Activated CD8-positive, alpha-beta memory T cell treated with anti-CD3 and anti-CD28 coated beads for 4 hours (primary cell): ENCODE results near the gene TOR4A.
"Not testable (repeated sequence)": the region's sequence is repeated elsewhere in the genome, so short reads cannot be mapped to it uniquely, and the experiment has no call there.

Source experiments
- DNase-seq, 2 donors: peaks; one replicate each; pipeline ENCODE4 v3.0.0-alpha.2; 2020; ENCODE audit warnings: low read depth in 2 of 2

The TOR4A gene

DNA sequence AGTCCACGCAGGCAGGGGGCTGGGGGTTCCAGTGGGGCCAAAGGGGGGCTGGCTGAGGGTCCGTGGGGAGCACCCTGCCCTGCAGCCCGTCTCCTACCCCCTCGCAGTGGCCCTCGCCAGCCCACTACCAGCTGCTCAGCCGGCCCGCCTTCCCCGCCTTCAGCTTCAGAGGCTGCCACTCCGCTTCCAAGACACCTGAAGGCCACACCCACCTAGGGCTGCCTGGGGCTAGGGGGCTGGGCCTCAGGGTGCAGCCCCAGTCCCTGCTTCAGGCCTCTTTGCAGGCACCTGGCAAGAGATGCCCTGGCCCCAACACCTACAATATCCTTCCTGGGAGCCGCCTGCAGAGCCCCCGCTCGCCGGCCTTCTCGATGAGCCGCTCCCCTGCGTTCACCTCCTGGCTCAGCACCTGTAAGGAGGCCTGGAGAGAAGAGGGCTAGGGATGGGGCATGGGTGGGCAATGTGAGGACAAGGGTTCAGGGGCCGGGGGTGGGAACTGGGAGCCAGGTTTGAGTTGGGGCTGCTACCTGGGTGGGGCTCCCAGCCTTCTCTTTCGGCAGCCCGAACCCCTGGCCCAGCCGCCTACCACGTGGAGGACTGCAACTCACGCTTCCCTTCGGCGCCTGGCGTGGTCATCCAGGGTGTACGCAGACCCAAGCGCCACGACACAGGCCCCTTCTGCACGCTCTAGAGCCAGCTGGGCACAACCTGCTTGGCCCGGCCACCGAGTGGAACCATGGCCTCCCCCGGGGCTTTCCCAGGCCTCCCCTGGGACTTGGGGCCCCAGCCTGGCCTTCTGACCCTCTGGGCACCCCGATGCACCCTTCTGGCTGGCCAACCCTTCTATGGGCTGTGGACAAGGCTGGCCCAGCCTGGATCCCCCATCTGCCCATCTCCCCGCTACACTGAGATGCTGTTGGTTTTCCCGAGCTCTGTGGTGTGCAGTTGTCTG is 24.7 kb upstream of the TOR4A start:
- no peak for DNase-seq

DNA sequence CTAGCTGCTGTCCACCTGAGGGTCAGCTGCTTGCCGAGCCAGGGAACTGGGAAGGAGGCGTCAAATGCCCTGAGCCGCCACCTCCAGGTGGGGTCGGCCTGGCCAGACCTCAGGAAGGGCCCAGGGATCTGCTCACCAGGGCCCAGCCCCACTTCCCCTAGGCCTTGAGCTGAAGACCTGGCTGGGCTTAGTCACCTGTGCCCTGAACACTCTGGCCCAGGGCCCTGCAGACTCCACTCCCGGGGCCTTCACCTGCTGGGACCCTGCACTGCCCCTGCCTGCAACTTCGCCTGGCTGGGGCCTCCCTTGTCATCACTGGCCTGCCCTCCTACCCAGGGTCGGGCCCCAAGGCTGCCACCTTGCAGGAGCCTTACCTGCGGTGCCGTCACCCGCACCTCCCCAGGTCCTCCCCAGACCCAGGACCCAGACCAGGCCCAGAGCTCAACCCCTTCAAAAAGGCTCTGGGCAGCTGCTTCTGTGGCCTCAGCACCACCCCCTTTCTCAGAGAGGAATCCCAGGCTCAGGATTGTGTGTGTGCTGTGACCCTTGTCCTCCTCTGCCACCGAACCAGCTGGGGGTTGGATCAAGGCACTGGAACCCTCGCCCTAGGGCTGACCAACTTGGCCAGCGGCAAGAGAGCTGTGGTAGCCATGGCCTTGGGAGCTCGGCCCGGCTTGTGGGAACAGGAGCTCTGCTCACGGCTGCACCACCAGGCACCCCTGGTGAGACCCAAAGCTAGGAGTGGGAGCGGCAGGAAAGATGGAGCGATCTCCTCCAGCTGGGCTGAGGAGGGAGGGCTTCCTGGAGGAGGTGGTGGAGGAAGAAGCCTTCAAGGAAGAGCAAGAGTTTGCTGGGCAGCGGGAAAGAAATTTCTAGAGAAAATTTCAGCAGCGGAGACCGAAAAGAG is 23.6 kb upstream of the TOR4A start:
- DNase-seq: no peak

DNA sequence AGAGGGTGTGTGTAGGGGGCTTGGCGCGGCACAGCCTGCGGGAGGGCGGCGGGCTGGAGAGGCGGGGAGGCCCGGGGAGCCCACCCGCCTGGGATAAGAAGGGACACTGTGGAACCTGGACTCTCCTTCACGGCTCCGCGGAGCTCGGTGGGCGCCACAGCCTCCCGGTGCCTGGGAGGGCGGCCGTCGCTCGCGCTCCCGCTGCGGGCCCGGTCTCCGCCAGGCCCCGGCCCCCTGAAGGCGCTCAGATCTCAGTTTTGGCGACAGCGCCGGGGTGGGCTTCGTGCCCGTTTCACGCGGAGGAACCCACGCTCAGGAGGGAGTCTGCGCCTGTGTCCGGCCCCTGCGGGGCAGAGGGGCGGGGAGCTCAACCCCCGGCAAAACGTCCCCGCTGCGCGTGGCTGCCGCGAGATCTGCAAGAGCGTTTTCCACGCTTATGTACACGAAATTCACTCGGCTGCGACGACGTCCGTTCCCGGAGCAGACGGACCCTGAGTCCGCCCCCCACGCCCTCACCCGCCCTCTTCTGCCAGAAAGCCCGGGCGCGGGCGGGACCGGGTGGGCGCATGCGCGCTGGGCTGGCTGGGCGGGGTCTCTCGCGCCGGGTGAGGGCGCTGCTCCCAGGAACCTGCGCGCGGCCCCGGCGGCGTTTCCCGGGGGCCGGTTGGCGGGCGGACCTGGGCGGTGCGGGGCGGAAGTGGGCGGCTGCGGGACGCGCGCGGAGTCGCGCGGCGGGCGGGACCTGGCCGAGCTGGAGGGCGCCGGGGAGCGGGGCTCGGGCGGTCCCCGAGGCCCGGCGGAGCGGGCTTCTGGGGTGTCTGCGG is 22.7 kb upstream of the TOR4A start, which contains the start of gene NELFB:
NELFB (plus strand) TSS at position 704 of the 824 bp plus-strand sequence.
- DNase-seq: peak; percentile 90 to 94

GRCh38 chr9:137255448-137256114 is 21.9 kb upstream of the TOR4A start:
- no peak for DNase-seq

DNA sequence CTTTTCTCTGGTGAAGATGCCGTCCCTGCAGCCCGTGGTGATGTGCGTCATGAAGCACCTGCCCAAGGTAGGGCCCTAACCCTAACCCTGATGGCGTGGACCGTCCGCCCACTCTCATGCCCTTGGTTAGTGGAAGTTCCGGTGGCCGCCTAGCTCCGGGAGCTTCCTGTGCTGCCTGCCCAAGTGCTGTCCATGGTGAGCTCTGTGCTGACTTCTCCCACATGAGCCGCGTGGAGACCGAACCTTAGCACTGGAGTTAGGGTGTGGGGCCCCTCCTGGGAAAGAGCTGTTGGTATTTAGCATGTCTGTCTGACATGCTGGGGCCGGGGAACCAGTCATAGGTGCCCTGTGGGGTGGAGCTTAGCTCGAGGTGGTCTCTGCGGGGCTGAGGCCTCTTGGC is 21.2 kb upstream of the TOR4A start:
- no peak for DNase-seq

GRCh38 chr9:137256856-137257255 is 20.7 kb upstream of the TOR4A start:
- DNase-seq: no peak

- not testable (repeated sequence) for DNase-seq
These were observed 15.2 kb upstream of the TOR4A start for GRCh38 chr9:137262173-137262908.

- no peak for DNase-seq
These were observed 14.6 kb upstream of the TOR4A start for GRCh38 chr9:137262909-137263285.

DNA sequence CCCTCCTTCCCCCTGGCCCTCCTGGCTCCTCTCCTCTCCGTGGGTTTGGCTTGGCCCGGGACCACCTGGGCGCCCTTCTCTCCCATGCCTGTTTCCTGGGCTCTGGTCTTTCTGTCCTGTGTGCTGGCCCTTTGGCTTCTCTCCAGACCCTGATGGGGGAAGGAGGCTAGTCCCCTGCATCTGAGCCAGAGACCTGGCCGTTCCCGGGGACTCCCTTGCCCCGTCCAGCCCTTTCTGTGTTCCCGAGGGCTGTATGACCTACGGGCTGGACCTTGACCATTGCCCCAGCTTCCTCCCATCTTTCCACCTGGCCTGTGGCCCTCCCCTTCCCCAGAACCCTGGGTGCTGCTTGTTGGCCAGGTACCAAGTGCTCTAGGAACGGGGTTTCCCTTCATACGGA is 14.0 kb upstream of the TOR4A start:
- no peak for DNase-seq

DNA sequence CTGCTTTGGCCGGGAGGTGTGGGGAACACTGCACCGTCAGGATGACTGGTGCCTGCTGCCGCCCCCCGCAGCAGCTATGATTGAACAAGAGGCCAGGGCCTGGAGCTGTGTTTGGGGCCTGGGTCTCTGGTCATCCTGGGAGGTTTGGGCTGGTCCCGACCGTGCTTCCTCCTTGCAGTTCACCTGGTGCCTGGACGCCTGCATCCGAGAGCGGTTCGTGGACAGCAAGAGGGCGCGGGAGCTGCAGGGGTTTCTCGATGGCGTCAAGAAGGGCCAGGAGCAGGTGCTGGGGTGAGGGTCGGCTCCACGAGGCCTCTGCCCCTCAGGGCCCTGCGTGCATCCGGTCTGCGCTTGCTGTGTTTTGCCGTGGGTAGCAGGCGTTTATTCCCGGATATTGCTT is 13.5 kb upstream of the TOR4A start:
- DNase-seq: no peak

GRCh38 chr9:137265496-137266161 is 11.9 kb upstream of the TOR4A start:
- no peak for DNase-seq

DNA sequence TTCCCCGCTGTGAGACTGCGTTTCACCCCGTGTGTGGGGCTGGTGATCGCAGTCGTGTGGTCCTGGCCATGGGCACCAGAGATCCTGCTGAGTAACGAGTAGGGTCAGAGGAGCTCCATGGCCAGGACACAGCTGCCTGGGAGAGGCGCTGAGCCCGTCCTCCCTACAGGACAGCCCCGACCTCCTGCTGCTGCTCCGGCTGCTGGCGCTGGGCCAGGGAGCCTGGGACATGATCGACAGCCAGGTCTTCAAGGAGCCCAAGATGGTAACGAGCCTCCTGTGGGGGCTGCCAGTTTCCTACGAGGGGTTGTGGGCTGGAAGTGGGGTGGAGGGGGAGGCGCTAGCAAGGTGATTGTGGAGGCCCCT is 11.4 kb upstream of the TOR4A start:
- DNase-seq: no peak

DNA sequence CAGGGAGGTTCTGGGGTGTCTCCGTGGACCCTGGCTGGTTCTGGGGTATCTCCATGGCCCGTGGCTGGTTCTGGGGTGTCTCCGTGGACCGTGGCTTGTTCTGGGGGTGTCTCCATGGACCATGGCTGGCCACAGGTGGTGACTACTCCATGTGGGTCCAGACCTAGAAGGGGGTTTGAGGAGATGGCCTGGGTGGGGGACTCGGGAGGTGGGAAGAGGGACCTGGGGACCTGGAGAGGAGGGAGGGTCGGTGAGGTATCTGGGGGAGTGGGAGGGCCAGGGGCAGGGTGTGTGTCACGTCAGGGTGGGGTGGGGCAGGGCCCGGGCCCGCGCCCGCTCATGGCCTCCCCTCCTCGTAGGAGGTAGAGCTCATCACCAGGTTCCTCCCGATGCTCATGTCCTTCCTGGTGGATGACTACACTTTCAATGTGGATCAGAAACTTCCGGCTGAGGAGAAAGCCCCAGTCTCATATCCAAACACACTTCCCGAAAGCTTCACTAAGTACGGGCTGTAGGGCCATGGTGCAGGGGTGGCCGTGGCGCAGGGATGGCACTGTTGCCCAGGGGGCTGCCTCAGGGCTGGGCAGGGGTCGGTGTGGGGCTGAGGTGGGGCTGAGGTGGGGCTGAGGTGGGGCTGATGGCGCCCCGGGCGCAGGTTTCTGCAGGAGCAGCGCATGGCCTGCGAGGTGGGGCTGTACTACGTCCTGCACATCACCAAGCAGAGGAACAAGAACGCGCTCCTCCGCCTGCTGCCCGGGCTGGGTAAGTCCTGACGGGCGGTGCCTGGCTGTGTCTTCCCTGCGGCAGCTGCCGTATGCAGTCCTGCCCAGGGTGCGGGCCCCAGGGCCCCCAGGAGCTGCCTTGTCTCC is 10.7 kb upstream of the TOR4A start:
- DNase-seq: no peak

DNA sequence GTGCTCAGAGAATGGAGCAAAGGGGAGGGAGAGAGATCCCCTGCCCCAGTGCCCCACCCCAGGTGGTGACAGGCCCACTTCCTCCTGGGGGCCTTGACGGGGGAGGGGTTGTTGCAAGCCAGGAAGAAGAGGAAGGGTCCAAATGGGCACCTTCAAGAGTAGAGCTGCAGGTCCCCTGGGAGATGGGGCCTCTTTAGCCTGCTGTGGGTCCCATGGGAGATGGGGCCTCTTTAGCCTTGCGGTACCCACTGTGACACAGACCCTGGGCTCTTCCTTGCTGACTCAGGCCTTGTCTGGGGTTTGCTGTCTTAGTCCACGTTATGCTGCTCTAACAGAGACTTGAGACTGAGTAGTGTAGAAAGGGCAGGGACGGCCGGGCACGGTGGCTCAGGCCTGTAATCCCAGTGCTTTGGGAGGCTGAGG is 9.6 kb upstream of the TOR4A start:
- DNase-seq: no peak

DNA sequence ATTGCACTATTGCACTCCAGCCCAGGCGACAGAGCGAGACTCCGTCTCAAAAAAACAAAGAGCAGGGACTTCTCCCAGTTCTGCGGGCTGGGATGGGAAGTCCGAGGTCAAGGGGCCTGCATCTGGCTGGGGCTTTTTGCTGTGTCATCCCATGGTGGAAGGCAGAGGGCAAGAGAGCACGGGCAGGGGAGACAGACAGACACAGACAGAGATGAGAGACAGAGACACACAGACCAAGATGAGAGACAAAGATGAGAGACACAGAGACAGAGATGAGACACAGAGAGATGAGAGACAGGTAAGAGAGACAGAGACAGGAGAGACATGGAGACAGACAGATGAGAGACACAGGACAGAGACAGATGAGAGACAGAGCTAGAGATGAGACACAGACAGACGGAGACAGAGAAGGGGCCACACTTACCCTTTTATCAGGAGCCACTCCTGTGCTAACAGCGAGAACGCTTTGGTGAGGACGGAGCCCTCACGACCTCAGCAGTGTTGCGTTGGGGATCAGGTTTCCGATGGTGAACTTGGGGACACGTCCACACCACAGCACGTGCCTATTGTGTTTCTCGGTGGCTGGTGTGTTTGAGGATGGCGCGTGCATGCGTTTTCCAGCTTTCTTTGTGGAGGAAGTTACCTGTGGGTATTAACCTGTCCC is 8.9 kb upstream of the TOR4A start:
- DNase-seq: no peak

DNA sequence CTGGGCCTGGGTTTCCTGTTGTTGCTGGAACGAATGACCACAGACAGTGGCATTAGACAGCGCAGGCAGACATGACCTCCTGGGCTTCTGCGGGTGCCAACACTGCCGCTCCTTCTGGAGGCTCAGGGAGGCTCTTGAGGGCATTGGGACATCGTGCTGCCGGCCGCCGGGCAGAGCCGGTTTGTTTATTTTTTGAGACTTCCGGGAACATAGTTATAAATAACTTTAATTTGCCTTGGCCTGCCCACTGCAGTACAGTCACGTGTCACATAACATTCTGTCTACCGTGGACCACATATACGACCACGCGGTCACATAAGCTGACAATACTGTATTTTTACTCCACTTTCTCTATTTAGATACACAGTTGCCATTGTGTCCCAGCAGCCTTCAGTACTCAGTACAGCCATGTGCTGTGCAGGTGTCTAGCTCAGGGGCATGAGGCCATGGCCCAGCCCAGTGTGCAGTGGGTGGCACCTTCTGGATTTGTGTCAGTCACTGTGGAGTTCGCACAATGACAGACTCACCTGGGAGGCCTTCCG is 8.2 kb upstream of the TOR4A start:
- DNase-seq: no peak

DNA sequence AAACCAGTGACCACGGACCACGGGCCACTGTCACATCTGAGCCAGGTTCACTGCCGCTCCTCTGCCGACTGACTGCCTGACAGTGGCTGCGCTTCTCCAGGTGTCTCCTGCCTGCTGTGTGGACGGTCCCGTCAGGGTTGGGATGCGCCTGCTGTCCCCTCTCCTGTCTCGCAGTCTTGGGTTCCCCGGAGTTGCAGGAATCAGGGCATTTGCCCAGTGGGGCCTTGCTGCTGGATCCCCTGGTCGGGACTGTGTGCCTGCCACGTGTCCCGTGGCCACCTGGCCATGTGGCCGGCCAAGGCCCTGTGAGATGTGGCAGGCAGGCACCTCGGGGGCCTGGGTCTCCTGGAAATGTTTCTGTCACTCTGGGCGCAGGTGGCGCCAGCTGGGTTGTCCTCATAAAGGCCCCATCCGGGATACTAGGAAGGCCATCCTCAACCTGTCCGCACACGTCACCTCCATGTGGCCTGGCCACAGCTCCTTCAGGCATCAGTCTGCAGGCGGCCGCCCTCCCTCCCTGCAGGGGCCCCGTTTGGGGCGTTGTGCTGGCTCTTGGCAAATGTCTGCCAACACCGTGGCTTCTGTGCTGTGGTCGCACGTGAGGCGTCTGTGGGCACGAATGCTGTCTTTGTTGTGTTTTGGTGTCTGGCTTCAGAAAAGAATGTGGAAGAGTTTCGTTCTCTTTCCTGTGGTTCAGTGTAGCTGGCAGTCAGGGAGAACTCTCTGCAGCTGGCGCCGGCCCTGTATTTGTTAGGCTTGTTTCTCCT is 6.4 kb upstream of the TOR4A start:
- no peak for DNase-seq
